GM12878 (cell line): ENCODE data around the gene TTLL1. TPM values are rescaled to one million over a fixed set of nuclear protein-coding genes. Genes with fewer than 3 reads are reported as not detected.

Experiments
- ATAC-seq: fragments of 200-7000 bp; cut with Tn5 transposase; 3 replicates; pipeline ENCODE4 v1.9.1; 2020; ENCODE audit warnings: mild to moderate bottlenecking, moderate library complexity
- BruUV-seq: library from RNA; stranded (reverse); fragments of 400-500 nt; replicated peaks from 2 replicates; lab custom pipeline; 2021; lab: Mats Ljungman, UMichigan
- CTCF ChIA-PET: fragments of 300-600 bp; sonication (Branson Sonifier 250); formaldehyde crosslinking; extraction: SDS; loops from one replicate; lab custom pipeline; 2021; ENCODE audit warnings: inconsistent platforms; lab: Yijun Ruan, JAX
- POLR2A ChIA-PET: fragments of 350-600 bp; formaldehyde crosslinking; extraction: SDS; loops from one replicate; lab custom pipeline; 2021; ENCODE audit warnings: inconsistent platforms; lab: Charles Lee
- RAD21 ChIA-PET: fragments of 300-600 bp; sonication (Branson Sonifier 250); formaldehyde crosslinking; loops from one replicate; lab custom pipeline; 2023; ENCODE audit warnings: antibody characterized with exemption; ENCODE audit not compliant: unreplicated experiment; lab: Charles Lee
- SMC1A ChIA-PET: fragments of 300-600 bp; sonication (Branson Sonifier 250); formaldehyde crosslinking; loops from one replicate; lab custom pipeline; 2023; ENCODE audit not compliant: unreplicated experiment, uncharacterized antibody; lab: Charles Lee
- DNase-seq: peaks from one replicate; pipeline ENCODE4 v3.0.0-alpha.2; 2011; ENCODE audit warnings: low read depth, low spot score
- FAIRE-seq: peaks from 3 replicates; lab custom pipeline; 2011; peaks lifted over from hg19 to GRCh38; lab: Jason Lieb, UNC
- H2AFZ ChIP-seq: 2 replicates; pipeline ENCODE4 v1.6.0; 2011; ENCODE audit warnings: low read depth, low read length, control low read depth; ENCODE audit not compliant: control insufficient read depth
- H3K27ac ChIP-seq: 2 replicates; pipeline ENCODE4 v1.5.1; 2011; ENCODE audit warnings: control low read depth; ENCODE audit not compliant: control insufficient read depth, insufficient read depth
- H3K27me3 ChIP-seq, 2 experiments: replicated peaks in 1 of 2; 2 replicates each; pipeline versions ENCODE4 v1.6.0 to v1.6.1; 2011; ENCODE audit warnings: low read length in 1 of 2; ENCODE audit not compliant: control insufficient read depth in 2 of 2, insufficient read depth in 2 of 2
- H3K36me3 ChIP-seq, 2 experiments: 2 replicates each; pipeline ENCODE4 v1.5.1; 2011; ENCODE audit warnings: low read length in 1 of 2; ENCODE audit not compliant: control insufficient read depth in 2 of 2, insufficient read depth in 2 of 2
- H3K4me1 ChIP-seq: 2 replicates; pipeline ENCODE4 v1.6.1; 2011; ENCODE audit warnings: mild to moderate bottlenecking, low read length, moderate library complexity, mixed read lengths; ENCODE audit not compliant: control insufficient read depth, insufficient read depth
- H3K4me2 ChIP-seq: 2 replicates; pipeline ENCODE4 v1.6.0; 2011; ENCODE audit warnings: control low read depth; ENCODE audit not compliant: control insufficient read depth, insufficient read depth
- H3K4me3 ChIP-seq: fragments of 200-600 bp; sonication (generic); 2 replicates; pipeline ENCODE4 v1.5.1; 2016
- H3K79me2 ChIP-seq: 2 replicates; pipeline ENCODE4 v1.6.0; 2011; ENCODE audit warnings: low read length; ENCODE audit not compliant: control insufficient read depth, insufficient read depth
- H3K9ac ChIP-seq: 2 replicates; pipeline ENCODE4 v1.8.0; 2011; ENCODE audit warnings: low read length, control low read depth, mixed read lengths; ENCODE audit not compliant: control insufficient read depth, insufficient read depth
- H3K9me3 ChIP-seq: replicated peaks from 3 replicates; pipeline ENCODE4 v1.5.1; 2011; ENCODE audit warnings: mild to moderate bottlenecking, low read length; ENCODE audit not compliant: control insufficient read depth, insufficient read depth
- H4K20me1 ChIP-seq: 2 replicates; pipeline ENCODE4 v1.6.0; 2011; ENCODE audit not compliant: control insufficient read depth, insufficient read depth
- HDAC2 ChIP-seq: fragments of 200-600 bp; sonication (generic); IDR thresholded peaks from 2 replicates; pipeline ENCODE4 v1.6.1; 2017
- JUNB ChIP-seq: IDR thresholded peaks from 2 replicates; pipeline ENCODE4 v1.6.1; 2016; ENCODE audit warnings: antibody characterized with exemption, mild to moderate bottlenecking
- MTA2 ChIP-seq: fragments of 450-650 bp; IDR thresholded peaks from 2 replicates; pipeline ENCODE4 v1.6.1; 2016; ENCODE audit warnings: low read depth, mild to moderate bottlenecking, moderate library complexity
- MXI1 ChIP-seq: fragments of 150-350 bp; IDR thresholded peaks from 2 replicates; pipeline ENCODE4 v1.6.1; 2011; ENCODE audit warnings: low read depth, mild to moderate bottlenecking, inconsistent platforms, low read length, improper control_type of control experiment
- RB1 ChIP-seq: fragments of 450-650 bp; formaldehyde crosslinking; IDR thresholded peaks from 2 replicates; pipeline ENCODE4 v1.6.1; 2017; ENCODE audit warnings: mild to moderate bottlenecking, borderline replicate concordance
- STAT3 ChIP-seq: IDR thresholded peaks from 2 replicates; pipeline ENCODE4 v1.6.1; 2011; ENCODE audit warnings: low read depth, low read length, improper control_type of control experiment
- SUZ12 ChIP-seq: fragments of 200-600 bp; sonication (generic); IDR thresholded peaks from one replicate; pipeline ENCODE4 v1.6.1; 2018; ENCODE audit warnings: antibody characterized with exemption, mild to moderate bottlenecking; ENCODE audit not compliant: unreplicated experiment
- TCF7 ChIP-seq: IDR thresholded peaks from 2 replicates; pipeline ENCODE4 v1.6.1; 2014; ENCODE audit warnings: antibody characterized with exemption, borderline replicate concordance
- WRNIP1 ChIP-seq: IDR thresholded peaks from 2 replicates; pipeline ENCODE4 v1.6.1; 2011; ENCODE audit warnings: low read depth, low read length, improper control_type of control experiment, borderline replicate concordance
- WGBS: methylation state at CpG from one replicate; pipeline ENCODE4 v1.1.6; 2016; ENCODE audit warnings: low lambda C conversion rate; ENCODE audit not compliant: insufficient replicate concordance, insufficient coverage; ENCODE audit errors: missing lambda C conversion rate; 5-methylcytosine and 5-hydroxymethylcytosine counted together
- in situ Hi-C: fragments of 300-500 bp; cut with MboI; formaldehyde crosslinking; loops from 9 replicates; pipeline ENCODE4 v1.14.3; 2018; ENCODE audit warnings: mixed read lengths
- intact Hi-C: fragments of 100-400 bp; cut with micrococcal nuclease; formaldehyde crosslinking; loops from one replicate; pipeline ENCODE4 v1.14.2; 2022; ENCODE audit not compliant: unreplicated experiment
- polyA plus RNA-seq, 11 experiments: library from polyadenylated mRNA; depleted of rRNA in 4 of 11; unstranded in 6 of 11; stranded (reverse) in 5 of 11; fragments of >200 nt; fragmentation: Nextera tagmentation in 4 of 11; fragmentation: Illumina TruSeq in 1 of 11; extraction: Ambion mirVana in 4 of 11; extraction: Trizol in 1 of 11; gene quantifications; 1 replicate in 1 of 11; 2 replicates in 10 of 11; pipeline versions ENCODE4 v1.2.1 to v1.2.3, GENCODE V29; 2011 to 2016; ENCODE audit warnings: inconsistent platforms in 2 of 11, missing spikeins in 2 of 11, low read depth in 1 of 11
- total RNA-seq, 4 experiments: library from RNA; depleted of rRNA in 3 of 4; stranded (reverse); fragments of >200 nt in 3 of 4; fragmentation: Illumina TruSeq in 1 of 4; extraction: Trizol in 1 of 4; gene quantifications; 2 replicates each; pipeline versions ENCODE4 v1.2.1 to v1.2.3, GENCODE V29; 2013 to 2021
- TF ChIP-seq, protein P1 (sequence below): fragments of 450-650 bp; IDR thresholded peaks from 2 replicates; pipeline ENCODE4 v1.6.1; 2016; ENCODE audit warnings: mild to moderate bottlenecking, moderate library complexity, borderline replicate concordance
- TF ChIP-seq, protein P2 (sequence below): fragments of 450-650 bp; IDR thresholded peaks from 2 replicates; pipeline ENCODE4 v1.6.1; 2017; ENCODE audit warnings: antibody characterized with exemption, mild to moderate bottlenecking, moderate library complexity
- TF ChIP-seq, protein P3 (sequence below): IDR thresholded peaks from 2 replicates; pipeline ENCODE4 v1.6.1; 2012; ENCODE audit warnings: mild to moderate bottlenecking, low read depth, low read length

The TTLL1 gene
- total and polyA plus RNA-seq, 10 of the 15 experiments (the other 5 are each of a cell fraction or from before 2014, with no cell fraction given), result 0.39 to 4.8 (median 3.2) TPM

DNA sequence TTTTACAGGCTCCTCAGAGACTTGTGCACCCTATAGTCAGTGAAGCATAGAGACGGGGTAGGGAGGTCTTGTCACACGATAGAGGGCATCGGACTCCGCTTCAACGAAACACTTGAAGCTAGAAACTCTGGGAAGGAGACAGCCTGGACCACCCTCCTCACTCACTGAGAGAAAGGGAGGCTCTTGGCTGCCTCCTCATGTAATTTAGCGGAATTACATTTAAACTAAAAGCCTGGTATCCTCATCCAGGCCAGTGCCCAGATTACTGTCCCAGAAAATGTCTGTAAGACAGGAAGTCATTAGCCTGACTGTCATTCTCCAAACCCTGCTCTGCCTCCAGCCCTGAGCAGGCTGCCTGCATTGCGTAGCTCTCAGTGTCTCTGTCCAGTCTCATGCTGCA is 36.0 kb downstream of the TTLL1 start (continued):
- TF ChIP-seq, protein P1, sequence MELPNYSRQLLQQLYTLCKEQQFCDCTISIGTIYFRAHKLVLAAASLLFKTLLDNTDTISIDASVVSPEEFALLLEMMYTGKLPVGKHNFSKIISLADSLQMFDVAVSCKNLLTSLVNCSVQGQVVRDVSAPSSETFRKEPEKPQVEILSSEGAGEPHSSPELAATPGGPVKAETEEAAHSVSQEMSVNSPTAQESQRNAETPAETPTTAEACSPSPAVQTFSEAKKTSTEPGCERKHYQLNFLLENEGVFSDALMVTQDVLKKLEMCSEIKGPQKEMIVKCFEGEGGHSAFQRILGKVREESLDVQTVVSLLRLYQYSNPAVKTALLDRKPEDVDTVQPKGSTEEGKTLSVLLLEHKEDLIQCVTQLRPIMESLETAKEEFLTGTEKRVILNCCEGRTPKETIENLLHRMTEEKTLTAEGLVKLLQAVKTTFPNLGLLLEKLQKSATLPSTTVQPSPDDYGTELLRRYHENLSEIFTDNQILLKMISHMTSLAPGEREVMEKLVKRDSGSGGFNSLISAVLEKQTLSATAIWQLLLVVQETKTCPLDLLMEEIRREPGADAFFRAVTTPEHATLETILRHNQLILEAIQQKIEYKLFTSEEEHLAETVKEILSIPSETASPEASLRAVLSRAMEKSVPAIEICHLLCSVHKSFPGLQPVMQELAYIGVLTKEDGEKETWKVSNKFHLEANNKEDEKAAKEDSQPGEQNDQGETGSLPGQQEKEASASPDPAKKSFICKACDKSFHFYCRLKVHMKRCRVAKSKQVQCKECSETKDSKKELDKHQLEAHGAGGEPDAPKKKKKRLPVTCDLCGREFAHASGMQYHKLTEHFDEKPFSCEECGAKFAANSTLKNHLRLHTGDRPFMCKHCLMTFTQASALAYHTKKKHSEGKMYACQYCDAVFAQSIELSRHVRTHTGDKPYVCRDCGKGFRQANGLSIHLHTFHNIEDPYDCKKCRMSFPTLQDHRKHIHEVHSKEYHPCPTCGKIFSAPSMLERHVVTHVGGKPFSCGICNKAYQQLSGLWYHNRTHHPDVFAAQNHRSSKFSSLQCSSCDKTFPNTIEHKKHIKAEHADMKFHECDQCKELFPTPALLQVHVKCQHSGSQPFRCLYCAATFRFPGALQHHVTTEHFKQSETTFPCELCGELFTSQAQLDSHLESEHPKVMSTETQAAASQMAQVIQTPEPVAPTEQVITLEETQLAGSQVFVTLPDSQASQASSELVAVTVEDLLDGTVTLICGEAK, result no peak
- TF ChIP-seq MXI1, result no peak
- no peak for TF ChIP-seq STAT3

DNA sequence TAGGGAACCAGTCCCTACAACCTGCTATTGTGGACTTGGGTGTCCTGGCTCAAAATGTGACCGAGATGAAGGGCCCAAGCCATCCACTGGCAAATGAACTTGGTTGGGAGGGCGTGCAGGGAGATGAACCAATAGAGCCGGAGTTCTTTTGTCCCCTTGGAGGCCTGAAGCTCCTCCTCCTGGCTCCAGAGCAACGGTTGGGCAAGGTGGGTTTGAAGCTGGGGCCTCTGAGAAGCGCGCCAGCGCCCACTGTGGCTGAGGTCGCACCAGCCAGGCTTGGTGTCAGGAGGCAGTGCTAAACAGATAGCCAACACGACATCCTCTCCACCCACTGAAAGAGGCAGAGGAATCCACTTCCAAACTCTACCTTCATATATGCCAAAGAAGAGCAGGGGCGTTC is 38.2 kb downstream of the TTLL1 start:
- Histone ChIP-seq H2AFZ (no peak overlapping the region), H3K27me3 (no peaks in the 10 kb centered on the region), H3K9me3 (no peaks in the 10 kb centered on the region), H3K36me3 (no peaks in the 10 kb centered on the region), H3K4me2 (no peak overlapping the region), H3K4me1 (no peaks in the 10 kb centered on the region), H3K27ac (no peak overlapping the region), H3K4me3 (no peak overlapping the region), H3K79me2 (no peaks in the 10 kb centered on the region), H4K20me1 (no peaks in the 10 kb centered on the region), H3K9ac (no peak overlapping the region)
- ChIA-PET POLR2A (no interaction called here), SMC1A (no interaction called here), CTCF (interaction anchor here (0.7 to 2.0 kb wide), 2 partner anchors 204 to 234 kb away, joined by 3 to 4 read pairs; no protein-coding TSS in a partner anchor), RAD21 (no interaction called here)
- intact Hi-C loops (no loop called here), in situ Hi-C loops (no loop called here)
- ATAC-seq (no peak), FAIRE-seq (no peak), DNase-seq (no peak)
- BruUV-seq, result no TSS peak
- 71% methylated on average over 10 of the region's 10 CpGs for WGBS
- no peak for TF ChIP-seq HDAC2
- TF ChIP-seq RB1, result no peak
- TF ChIP-seq JUNB, result no peak
- no peak for TF ChIP-seq TCF7
- TF ChIP-seq MTA2, result no peak
- no peak for TF ChIP-seq WRNIP1
- TF ChIP-seq, protein P2, sequence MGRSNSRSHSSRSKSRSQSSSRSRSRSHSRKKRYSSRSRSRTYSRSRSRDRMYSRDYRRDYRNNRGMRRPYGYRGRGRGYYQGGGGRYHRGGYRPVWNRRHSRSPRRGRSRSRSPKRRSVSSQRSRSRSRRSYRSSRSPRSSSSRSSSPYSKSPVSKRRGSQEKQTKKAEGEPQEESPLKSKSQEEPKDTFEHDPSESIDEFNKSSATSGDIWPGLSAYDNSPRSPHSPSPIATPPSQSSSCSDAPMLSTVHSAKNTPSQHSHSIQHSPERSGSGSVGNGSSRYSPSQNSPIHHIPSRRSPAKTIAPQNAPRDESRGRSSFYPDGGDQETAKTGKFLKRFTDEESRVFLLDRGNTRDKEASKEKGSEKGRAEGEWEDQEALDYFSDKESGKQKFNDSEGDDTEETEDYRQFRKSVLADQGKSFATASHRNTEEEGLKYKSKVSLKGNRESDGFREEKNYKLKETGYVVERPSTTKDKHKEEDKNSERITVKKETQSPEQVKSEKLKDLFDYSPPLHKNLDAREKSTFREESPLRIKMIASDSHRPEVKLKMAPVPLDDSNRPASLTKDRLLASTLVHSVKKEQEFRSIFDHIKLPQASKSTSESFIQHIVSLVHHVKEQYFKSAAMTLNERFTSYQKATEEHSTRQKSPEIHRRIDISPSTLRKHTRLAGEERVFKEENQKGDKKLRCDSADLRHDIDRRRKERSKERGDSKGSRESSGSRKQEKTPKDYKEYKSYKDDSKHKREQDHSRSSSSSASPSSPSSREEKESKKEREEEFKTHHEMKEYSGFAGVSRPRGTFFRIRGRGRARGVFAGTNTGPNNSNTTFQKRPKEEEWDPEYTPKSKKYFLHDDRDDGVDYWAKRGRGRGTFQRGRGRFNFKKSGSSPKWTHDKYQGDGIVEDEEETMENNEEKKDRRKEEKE, result no peak
- no peak for TF ChIP-seq SUZ12
- TF ChIP-seq, protein P3, sequence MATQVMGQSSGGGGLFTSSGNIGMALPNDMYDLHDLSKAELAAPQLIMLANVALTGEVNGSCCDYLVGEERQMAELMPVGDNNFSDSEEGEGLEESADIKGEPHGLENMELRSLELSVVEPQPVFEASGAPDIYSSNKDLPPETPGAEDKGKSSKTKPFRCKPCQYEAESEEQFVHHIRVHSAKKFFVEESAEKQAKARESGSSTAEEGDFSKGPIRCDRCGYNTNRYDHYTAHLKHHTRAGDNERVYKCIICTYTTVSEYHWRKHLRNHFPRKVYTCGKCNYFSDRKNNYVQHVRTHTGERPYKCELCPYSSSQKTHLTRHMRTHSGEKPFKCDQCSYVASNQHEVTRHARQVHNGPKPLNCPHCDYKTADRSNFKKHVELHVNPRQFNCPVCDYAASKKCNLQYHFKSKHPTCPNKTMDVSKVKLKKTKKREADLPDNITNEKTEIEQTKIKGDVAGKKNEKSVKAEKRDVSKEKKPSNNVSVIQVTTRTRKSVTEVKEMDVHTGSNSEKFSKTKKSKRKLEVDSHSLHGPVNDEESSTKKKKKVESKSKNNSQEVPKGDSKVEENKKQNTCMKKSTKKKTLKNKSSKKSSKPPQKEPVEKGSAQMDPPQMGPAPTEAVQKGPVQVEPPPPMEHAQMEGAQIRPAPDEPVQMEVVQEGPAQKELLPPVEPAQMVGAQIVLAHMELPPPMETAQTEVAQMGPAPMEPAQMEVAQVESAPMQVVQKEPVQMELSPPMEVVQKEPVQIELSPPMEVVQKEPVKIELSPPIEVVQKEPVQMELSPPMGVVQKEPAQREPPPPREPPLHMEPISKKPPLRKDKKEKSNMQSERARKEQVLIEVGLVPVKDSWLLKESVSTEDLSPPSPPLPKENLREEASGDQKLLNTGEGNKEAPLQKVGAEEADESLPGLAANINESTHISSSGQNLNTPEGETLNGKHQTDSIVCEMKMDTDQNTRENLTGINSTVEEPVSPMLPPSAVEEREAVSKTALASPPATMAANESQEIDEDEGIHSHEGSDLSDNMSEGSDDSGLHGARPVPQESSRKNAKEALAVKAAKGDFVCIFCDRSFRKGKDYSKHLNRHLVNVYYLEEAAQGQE, result no peak
